K562 (cell line): ENCODE measurements around the gene RNF214. TPM values are rescaled to one million over a fixed set of nuclear protein-coding genes. Genes with fewer than 3 reads are reported as not detected.

ENCODE experiments used
- ATAC-seq: fragments of 200-7000 bp; cut with Tn5 transposase; 3 replicates; pipeline ENCODE4 v1.9.1; 2020; ENCODE audit warnings: moderate library complexity
- BruUV-seq: library from RNA; stranded (reverse); fragments of 400-500 nt; replicated peaks from 2 replicates; lab custom pipeline; 2021; lab: Mats Ljungman, UMichigan
- CTCF ChIA-PET: fragments of 300-600 bp; formaldehyde crosslinking; extraction: SDS; loops from one replicate; lab custom pipeline; 2021; ENCODE audit warnings: low intra/inter-chr PET ratio; lab: Yijun Ruan, JAX
- POLR2A ChIA-PET: fragments of 300-600, 350-650 bp; sonication (Branson Sonifier 250); formaldehyde crosslinking; extraction: SDS; loops from one replicate; lab custom pipeline; 2021; ENCODE audit warnings: antibody characterized with exemption, inconsistent platforms; lab: Yijun Ruan, JAX
- DNase-seq, 4 experiments: peaks; one replicate each; pipeline versions ENCODE4 v3.0.0 to v3.0.0-alpha.2; 2011 to 2018; ENCODE audit warnings: low spot score in 3 of 4, mixed read lengths in 3 of 4; ENCODE audit errors: extremely low read depth in 1 of 4
- FAIRE-seq: peaks from 2 replicates; lab custom pipeline; 2011; peaks lifted over from hg19 to GRCh38; lab: Jason Lieb, UNC
- H2AFZ ChIP-seq: 2 replicates; pipeline ENCODE4 v1.6.0; 2011; ENCODE audit warnings: low read depth, low read length, control low read depth, inconsistent platforms
- H3K27ac ChIP-seq: fragments of 200-600 bp; 3 replicates; pipeline ENCODE4 v1.8.0; 2011; ENCODE audit warnings: low read depth, mild to moderate bottlenecking, control low read depth, inconsistent platforms, low read length, moderate library complexity, mixed read lengths; ENCODE audit errors: extremely low read depth
- H3K27me3 ChIP-seq, 2 experiments: fragments of 300-600 bp in 1 of 2; 2 replicates in 1 of 2; 3 replicates in 1 of 2; pipeline versions ENCODE4 v1.6.0 to v1.8.0; 2011; ENCODE audit warnings: inconsistent platforms in 2 of 2, low read length in 2 of 2, mild to moderate bottlenecking in 1 of 2, mixed read lengths in 1 of 2, moderate library complexity in 1 of 2; ENCODE audit not compliant: control insufficient read depth in 2 of 2, insufficient read depth in 2 of 2
- H3K36me3 ChIP-seq: fragments of 300-600 bp; 3 replicates; pipeline ENCODE4 v1.8.0; 2011; ENCODE audit warnings: mild to moderate bottlenecking, low read length, inconsistent platforms; ENCODE audit not compliant: control insufficient read depth, insufficient read depth
- H3K4me1 ChIP-seq, 2 experiments: fragments of 200-600 bp in 1 of 2; replicated peaks in 1 of 2; 2 replicates in 1 of 2; 3 replicates in 1 of 2; pipeline versions ENCODE4 v1.5.1 to v1.8.0; 2011; ENCODE audit warnings: inconsistent platforms in 2 of 2, low read length in 2 of 2, mild to moderate bottlenecking in 1 of 2, mixed read lengths in 1 of 2, moderate library complexity in 1 of 2; ENCODE audit not compliant: control insufficient read depth in 2 of 2, insufficient read depth in 2 of 2
- H3K4me2 ChIP-seq: 2 replicates; pipeline ENCODE4 v1.6.1; 2011; ENCODE audit warnings: low read length, control low read depth, inconsistent platforms, mixed read lengths; ENCODE audit not compliant: insufficient read depth
- H3K4me3 ChIP-seq: fragments of 200-600 bp; sonication (generic), shearing (Covaris generic); 2 replicates; pipeline ENCODE4 v1.5.1; 2016; ENCODE audit warnings: control low read depth, inconsistent platforms
- H3K79me2 ChIP-seq: fragments of 200-600 bp; 3 replicates; pipeline ENCODE4 v1.8.0; 2011; ENCODE audit warnings: low read length, inconsistent platforms; ENCODE audit not compliant: control insufficient read depth, insufficient read depth
- H3K9ac ChIP-seq, 2 experiments: 2 replicates each; pipeline versions ENCODE4 v1.6.0 to v1.6.1; 2011; ENCODE audit warnings: low read depth in 2 of 2, low read length in 2 of 2, control low read depth in 1 of 2, inconsistent platforms in 1 of 2, mild to moderate bottlenecking in 1 of 2, mixed read lengths in 1 of 2; ENCODE audit not compliant: insufficient read depth in 1 of 2
- H3K9me1 ChIP-seq: one replicate; pipeline ENCODE4 v1.6.0; 2011; ENCODE audit warnings: inconsistent platforms, mild to moderate bottlenecking, low read length, moderate library complexity; ENCODE audit not compliant: control insufficient read depth, insufficient read depth
- H3K9me3 ChIP-seq: replicated peaks from 2 replicates; pipeline ENCODE4 v1.5.1; 2011; ENCODE audit warnings: low read depth, low read length, inconsistent platforms; ENCODE audit not compliant: control insufficient read depth, insufficient read depth
- H4K20me1 ChIP-seq: replicated peaks from 2 replicates; pipeline ENCODE4 v1.6.1; 2011; ENCODE audit warnings: low read length, inconsistent platforms, mixed read lengths; ENCODE audit not compliant: control insufficient read depth, insufficient read depth
- CXXC5 ChIP-seq: fragments of 250-450 bp; sonication (Bioruptor Pico); IDR thresholded peaks from 2 replicates; pipeline ENCODE4 v1.8.0; 2022; ENCODE audit warnings: inconsistent platforms, mild to moderate bottlenecking, moderate library complexity
- DPF2 ChIP-seq: fragments of 450-650 bp; IDR thresholded peaks from 2 replicates; pipeline ENCODE4 v1.6.1; 2016
- EGR1 ChIP-seq: fragments of 450-650 bp; conservative IDR thresholded peaks from 2 replicates; pipeline ENCODE4 v1.6.1; 2017; ENCODE audit warnings: mild to moderate bottlenecking
- FOXA1 ChIP-seq: fragments of 450-650 bp; IDR thresholded peaks from 2 replicates; pipeline ENCODE4 v1.6.1; 2016; ENCODE audit warnings: mild to moderate bottlenecking, borderline replicate concordance
- LCOR ChIP-seq: sonication (generic); formaldehyde crosslinking; IDR thresholded peaks from 2 replicates; pipeline ENCODE4 v1.8.0; 2022; ENCODE audit warnings: mild to moderate bottlenecking, missing genetic modification reagents
- MTA1 ChIP-seq: fragments of 450-650 bp; IDR thresholded peaks from 2 replicates; pipeline ENCODE4 v1.6.1; 2017; ENCODE audit warnings: borderline replicate concordance
- RBBP5 ChIP-seq: fragments of 200-600 bp; sonication (generic); IDR thresholded peaks from 2 replicates; pipeline ENCODE4 v1.6.1; 2012; ENCODE audit warnings: borderline replicate concordance, mild to moderate bottlenecking, low read length, control low read depth, inconsistent platforms; ENCODE audit not compliant: insufficient read depth, poor library complexity, severe bottlenecking
- RBM14 ChIP-seq: fragments of 200-400 bp; formaldehyde crosslinking; IDR thresholded peaks from 2 replicates; pipeline ENCODE4 v1.6.1; 2018; ENCODE audit warnings: low read depth, mild to moderate bottlenecking, low read length, moderate library complexity, borderline replicate concordance; ENCODE audit not compliant: insufficient read depth
- SMARCB1 ChIP-seq: IDR thresholded peaks from 2 replicates; pipeline ENCODE4 v1.6.1; 2011; ENCODE audit warnings: improper control_type of control experiment, low read depth; ENCODE audit not compliant: insufficient read length
- SP1 ChIP-seq: sonication (generic); formaldehyde crosslinking; IDR thresholded peaks from 2 replicates; pipeline ENCODE4 v1.8.1; 2022; ENCODE audit warnings: mild to moderate bottlenecking, missing genetic modification reagents
- TARDBP ChIP-seq: fragments of 450-650 bp; IDR thresholded peaks from 2 replicates; pipeline ENCODE4 v1.6.1; 2016
- TBL1XR1 ChIP-seq, 2 experiments: IDR thresholded peaks; 2 replicates each; pipeline ENCODE4 v1.6.1; 2012; ENCODE audit warnings: improper control_type of control experiment in 2 of 2, low read length in 2 of 2, mild to moderate bottlenecking in 1 of 2
- ZMIZ1 ChIP-seq, 2 experiments: fragments of 150-350 bp in 1 of 2; IDR thresholded peaks; 2 replicates each; pipeline ENCODE4 v1.6.1; 2012 to 2016; ENCODE audit warnings: low read depth in 2 of 2, low read length in 2 of 2, mild to moderate bottlenecking in 1 of 2, moderate library complexity in 1 of 2
- ZNF778 ChIP-seq: fragments of 450-650 bp; formaldehyde crosslinking; IDR thresholded peaks from 2 replicates; pipeline ENCODE4 v1.4.0; 2020; ENCODE audit warnings: mild to moderate bottlenecking, moderate library complexity
- WGBS: fragments of 100-300 bp; shearing (Covaris generic); methylation state at CpG from one replicate; pipeline ENCODE4 v1.1.6; 2016; ENCODE audit warnings: low coverage, mixed read lengths; ENCODE audit not compliant: insufficient coverage; ENCODE audit errors: missing lambda C conversion rate; 5-methylcytosine and 5-hydroxymethylcytosine counted together
- in situ Hi-C: fragments of 300-500 bp; cut with MboI; formaldehyde crosslinking; loops from 4 replicates; pipeline ENCODE4 v1.15.0; 2018; ENCODE audit warnings: inconsistent platforms, mixed read lengths
- intact Hi-C: fragments of 100-400 bp; cut with micrococcal nuclease; formaldehyde crosslinking; loops from 2 replicates; pipeline ENCODE4 v1.14.2; 2022
- polyA plus RNA-seq, 8 experiments: library from polyadenylated mRNA; depleted of rRNA in 4 of 8; stranded (reverse) in 5 of 8; unstranded in 3 of 8; fragments of >200 nt; fragmentation: Nextera tagmentation in 2 of 8; fragmentation: Illumina TruSeq in 1 of 8; extraction: Ambion mirVana in 2 of 8; extraction: Trizol in 1 of 8; gene quantifications; 2 replicates each; pipeline versions ENCODE4 v1.2.1 to v1.2.3, GENCODE V29; 2011 to 2014; ENCODE audit warnings: inconsistent platforms in 1 of 8, missing spikeins in 1 of 8
- total RNA-seq, 7 experiments: library from RNA; depleted of rRNA in 6 of 7; stranded (reverse); fragments of >200 nt in 6 of 7; fragmentation: Illumina TruSeq in 2 of 7; extraction: Trizol in 2 of 7; gene quantifications; 2 replicates each; pipeline versions ENCODE4 v1.2.1 to v1.2.3, GENCODE V29; 2011 to 2021; ENCODE audit warnings: low replicate concordance in 1 of 7

RNF214 gene
- total and polyA plus RNA-seq, 9 of the 15 experiments (the other 6 are each of a cell fraction or from before 2014, with no cell fraction given), result 6.6 to 24.8 (median 11.9) TPM

GRCh38 chr11:117200813-117201657 lies 31.4 kb upstream of the RNF214 start:
- Histone ChIP-seq H3K4me1 (peaks cover 0 to 24% of the 10 kb centered on the region in 2 experiments; a peak in 3 of 5 replicates), H3K36me3 (peaks cover 13% of the 10 kb centered on the region; the same call in 2 of the 3 replicates), H3K27ac (no peak overlapping the region), H2AFZ (no peak overlapping the region), H3K27me3 (no peaks in the 10 kb centered on the region), H4K20me1 (no peaks in the 10 kb centered on the region; the same call in 1 of the 2 replicates), H3K9me3 (no peaks in the 10 kb centered on the region), H3K9ac (no peak overlapping the region; a peak in 1 of 4 replicates), H3K79me2 (no peaks in the 10 kb centered on the region), H3K4me2 (no peak overlapping the region), H3K9me1 (no peaks in the 10 kb centered on the region), H3K4me3 (no peak overlapping the region)
- no TSS peak for BruUV-seq
- ChIA-PET POLR2A (interaction anchor here (0.6 kb wide), 1 partner anchor 10 kb away, joined by 3 read pairs; no protein-coding TSS in a partner anchor), CTCF (no interaction called here)
- no peak for ATAC-seq
- FAIRE-seq, result no peak
- intact Hi-C loops, result no loop called here
- DNase-seq, result no peak
- 75% methylated on average over 12 of the region's 12 CpGs for WGBS
- in situ Hi-C loops, result no loop called here
- TF ChIP-seq RBBP5 (no peak), TARDBP (no peak), ZNF778 (CRISPR knock-in tag) (no peak), EGR1 (no peak), SP1 (CRISPR knock-in tag) (no peak), MTA1 (no peak), SMARCB1 (no peak), TBL1XR1 (IDR thresholded peaks at IDR 0.05; ENCODE audit: low read length in 2 of 2) (no peak), DPF2 (no peak), CXXC5 (no peak), ZMIZ1 (IDR thresholded peaks at IDR 0.05; ENCODE audit: low read depth in 2 of 2, low read length in 2 of 2) (no peak), LCOR (CRISPR knock-in tag) (no peak), RBM14 (no peak), FOXA1 (no peak)
